SK-N-SH (cell line): Measurements from ENCODE around the gene TOMM22. TPM values are rescaled to one million over a fixed set of nuclear protein-coding genes. Genes with fewer than 3 reads are reported as not detected.

Experiments used
- CTCF ChIA-PET: fragments of 300-600, 350-600 bp; formaldehyde crosslinking; extraction: SDS; loops from one replicate; lab custom pipeline; 2021; lab: Yijun Ruan, JAX
- POLR2A ChIA-PET: fragments of 350-600 bp; sonication (Branson Sonifier 250); formaldehyde crosslinking; extraction: SDS; loops from one replicate; lab custom pipeline; 2020; ENCODE audit warnings: antibody characterized with exemption, inconsistent platforms; lab: Yijun Ruan, JAX
- DNase-seq: peaks from one replicate; pipeline ENCODE4 v3.0.0; 2012
- H2AFZ ChIP-seq: fragments of 200-600 bp; sonication (generic); 2 replicates; pipeline ENCODE4 v1.8.1; 2016; ENCODE audit warnings: antibody characterized with exemption, mild to moderate bottlenecking, low read depth
- H3F3A ChIP-seq: fragments of 200-600 bp; sonication (generic); replicated peaks from 2 replicates; pipeline ENCODE3; 2016; ENCODE audit warnings: antibody characterized with exemption, mild to moderate bottlenecking; ENCODE audit not compliant: insufficient read depth
- H3K27ac ChIP-seq, 2 experiments: fragments of 200-500 bp in 1 of 2; fragments of 200-600 bp in 1 of 2; sonication (Bioruptor generic) in 1 of 2; sonication (generic), shearing (Covaris generic) in 1 of 2; 2 replicates each; pipeline versions ENCODE4 v1.5.1 to v1.6.1; 2014 to 2016; ENCODE audit warnings: low read depth in 2 of 2, inconsistent platforms in 1 of 2, low read length in 1 of 2, mild to moderate bottlenecking in 1 of 2, mixed read lengths in 1 of 2
- H3K27me3 ChIP-seq: fragments of 200-600 bp; sonication (generic), shearing (Covaris generic); 2 replicates; pipeline ENCODE4 v1.6.1; 2016; ENCODE audit warnings: mixed run types; ENCODE audit not compliant: insufficient read depth
- H3K36me3 ChIP-seq, 2 experiments: fragments of 200-500 bp in 1 of 2; fragments of 200-600 bp in 1 of 2; sonication (Bioruptor generic) in 1 of 2; sonication (generic) in 1 of 2; replicated peaks in 1 of 2; 2 replicates each; pipeline versions ENCODE3 to v1.5.1; 2014 to 2016; ENCODE audit warnings: low read length in 1 of 2, mild to moderate bottlenecking in 1 of 2; ENCODE audit not compliant: insufficient read depth in 2 of 2, control insufficient read depth in 1 of 2
- H3K4me1 ChIP-seq, 2 experiments: fragments of 200-500 bp in 1 of 2; fragments of 200-600 bp in 1 of 2; sonication (Bioruptor generic) in 1 of 2; sonication (generic), shearing (Covaris generic) in 1 of 2; 2 replicates each; pipeline versions ENCODE4 v1.5.1 to v1.6.1; 2014 to 2016; ENCODE audit warnings: low read depth in 1 of 2, low read length in 1 of 2, mixed run types in 1 of 2; ENCODE audit not compliant: insufficient read depth in 2 of 2, control insufficient read depth in 1 of 2
- H3K4me2 ChIP-seq: fragments of 200-600 bp; sonication (generic), shearing (Covaris generic); 2 replicates; pipeline ENCODE4 v1.6.1; 2017; ENCODE audit warnings: mixed run types
- H3K4me3 ChIP-seq, 2 experiments: fragments of 200-500 bp in 1 of 2; fragments of 200-600 bp in 1 of 2; sonication (Bioruptor generic) in 1 of 2; sonication (generic), shearing (Covaris generic) in 1 of 2; 2 replicates each; pipeline versions ENCODE4 v1.5.1 to v1.8.1; 2014 to 2016; ENCODE audit warnings: low read depth in 2 of 2, inconsistent platforms in 1 of 2, low read length in 1 of 2, mild to moderate bottlenecking in 1 of 2, mixed read lengths in 1 of 2, moderate library complexity in 1 of 2
- H3K79me2 ChIP-seq: fragments of 200-600 bp; sonication (generic); 2 replicates; pipeline ENCODE4 v1.8.1; 2017; ENCODE audit warnings: mild to moderate bottlenecking; ENCODE audit not compliant: insufficient read depth
- H3K9ac ChIP-seq: fragments of 200-600 bp; sonication (generic); 2 replicates; pipeline ENCODE4 v1.6.1; 2017; ENCODE audit warnings: mixed run types
- H3K9me2 ChIP-seq: fragments of 200-600 bp; sonication (generic); 2 replicates; pipeline ENCODE4 v1.6.1; 2017; ENCODE audit warnings: mixed run types
- H3K9me3 ChIP-seq: fragments of 200-600 bp; sonication (generic); 2 replicates; pipeline ENCODE4 v1.6.1; 2017; ENCODE audit warnings: mixed run types, mild to moderate bottlenecking, moderate library complexity
- H4K20me1 ChIP-seq: fragments of 200-600 bp; sonication (generic); 2 replicates; pipeline ENCODE4 v1.6.1; 2017; ENCODE audit warnings: mild to moderate bottlenecking, mixed run types; ENCODE audit not compliant: insufficient read depth
- CHD2 ChIP-seq: fragments of 150-350 bp; IDR thresholded peaks from 2 replicates; pipeline ENCODE4 v1.6.1; 2018; ENCODE audit warnings: low read length; ENCODE audit not compliant: partially characterized antibody
- CTCF ChIP-seq: fragments of 200-600 bp; sonication (generic); IDR thresholded peaks from 2 replicates; pipeline ENCODE4 v1.6.1; 2017; ENCODE audit warnings: antibody characterized with exemption, mild to moderate bottlenecking, moderate library complexity
- ELF1 ChIP-seq: IDR thresholded peaks from 2 replicates; pipeline ENCODE4 v1.4.0; 2012
- EP300 ChIP-seq, 2 experiments: IDR thresholded peaks; 2 replicates each; pipeline versions ENCODE4 v1.4.0 to v1.6.1; 2012; ENCODE audit warnings: borderline replicate concordance in 1 of 2, low read depth in 1 of 2, low read length in 1 of 2
- EZH2phosphoT487 ChIP-seq: fragments of 200-600 bp; sonication (generic); IDR thresholded peaks from 2 replicates; pipeline ENCODE4 v1.6.1; 2017; ENCODE audit warnings: low read depth, mixed run types, mild to moderate bottlenecking, antibody characterized with exemption, moderate library complexity, borderline replicate concordance
- IRF3 ChIP-seq: fragments of 150-350 bp; IDR thresholded peaks from 2 replicates; pipeline ENCODE4 v1.6.1; 2016; ENCODE audit warnings: mild to moderate bottlenecking, low read depth, low read length
- JUND ChIP-seq: IDR thresholded peaks from 2 replicates; pipeline ENCODE4 v1.4.0; 2012
- MEF2A ChIP-seq: IDR thresholded peaks from 2 replicates; pipeline ENCODE4 v1.4.0; 2012; ENCODE audit warnings: low read depth, borderline replicate concordance
- MXI1 ChIP-seq: IDR thresholded peaks from 2 replicates; pipeline ENCODE4 v1.6.1; 2012; ENCODE audit warnings: mild to moderate bottlenecking, low read depth, low read length, improper control_type of control experiment
- NRF1 ChIP-seq: IDR thresholded peaks from 2 replicates; pipeline ENCODE4 v1.6.1; 2012; ENCODE audit warnings: low read depth, mild to moderate bottlenecking, low read length
- POLR2AphosphoS5 ChIP-seq: IDR thresholded peaks from 2 replicates; pipeline ENCODE4 v1.6.1; 2012; ENCODE audit warnings: low read depth, low read length
- RAD21 ChIP-seq: IDR thresholded peaks from 2 replicates; pipeline ENCODE4 v1.6.1; 2012; ENCODE audit warnings: mild to moderate bottlenecking, low read length
- RCOR1 ChIP-seq: fragments of 150-350 bp; IDR thresholded peaks from 2 replicates; pipeline ENCODE4 v1.6.1; 2017; ENCODE audit warnings: antibody characterized with exemption, low read length
- SMC3 ChIP-seq: IDR thresholded peaks from 2 replicates; pipeline ENCODE4 v1.6.1; 2012; ENCODE audit warnings: low read depth, low read length, improper control_type of control experiment
- TEAD4 ChIP-seq: IDR thresholded peaks from 2 replicates; pipeline ENCODE4 v1.4.0; 2012; ENCODE audit warnings: mild to moderate bottlenecking, borderline replicate concordance; ENCODE audit not compliant: insufficient read depth
- USF1 ChIP-seq: IDR thresholded peaks from 2 replicates; pipeline ENCODE4 v1.4.0; 2012; ENCODE audit warnings: low read depth, borderline replicate concordance
- YY1 ChIP-seq: IDR thresholded peaks from 2 replicates; pipeline ENCODE4 v1.4.0; 2012; ENCODE audit warnings: low read depth, mild to moderate bottlenecking
- ZBTB33 ChIP-seq: IDR thresholded peaks from 2 replicates; pipeline ENCODE4 v1.4.0; 2012; ENCODE audit warnings: low read depth, borderline replicate concordance
- WGBS: methylation state at CpG from one replicate; pipeline ENCODE4 v1.1.6; 2017; ENCODE audit warnings: low lambda C conversion rate; 5-methylcytosine and 5-hydroxymethylcytosine counted together
- polyA plus RNA-seq, 3 experiments: library from polyadenylated mRNA; depleted of rRNA; stranded (reverse); fragments of >200 nt; gene quantifications; 2 replicates each; pipeline ENCODE4 v1.2.3, GENCODE V29; 2012

The TOMM22 gene
- polyA plus RNA-seq, 1 of the 3 experiments (the other 2 are of a cell fraction): 33.1 TPM

GRCh38 chr22:38699143-38699542 is 17.4 kb downstream of the TOMM22 start:
- POLR2A ChIA-PET: interaction anchor here (2.3 kb wide), 1 partner anchor 18 kb away, joined by 8 read pairs; the partner anchor contains the start of gene TOMM22
- no peak for DNase-seq

GRCh38 chr22:38699784-38700183 is 18.0 kb downstream of the TOMM22 start:
- Histone ChIP-seq H3K4me3 (peak overlapping the region; percentile 65 to 70), H3F3A (peaks cover 29% of the 10 kb centered on the region), H3K9me3 (no peaks in the 10 kb centered on the region), H3K9me2 (no peaks in the 10 kb centered on the region), H3K36me3 (no peaks in the 10 kb centered on the region), H3K27me3 (no peaks in the 10 kb centered on the region), H3K4me1 (peaks cover 9 to 20% of the 10 kb centered on the region in 2 experiments; a peak in 2 of 4 replicates), H2AFZ (no peak overlapping the region), H3K27ac (peak overlapping the region in 1 of 2 experiments; percentile 75; a peak in 2 of 4 replicates), H3K79me2 (peaks cover 57% of the 10 kb centered on the region), H3K9ac (peak overlapping the region; percentile 95), H4K20me1 (no peaks in the 10 kb centered on the region), H3K4me2 (peak overlapping the region; percentile 85)
- no peak for DNase-seq
- WGBS: 12% methylated on average over 3 of the region's 6 CpGs
- ChIA-PET POLR2A (interaction anchor here (2.3 kb wide), 1 partner anchor 18 kb away, joined by 8 read pairs; the partner anchor contains the start of gene TOMM22), CTCF (interaction anchor here (0.6 to 3.0 kb wide), 3 partner anchors 18 to 47 kb away, joined by 4 to 13 read pairs (median 4); partner anchors contain the start of gene TOMM22)
- TF ChIP-seq TEAD4 (no peak), USF1 (no peak), CTCF (no peak), RAD21 (no peak), MEF2A (no peak), IRF3 (no peak), JUND (no peak), YY1 (no peak), POLR2AphosphoS5 (no peak), EP300 (IDR thresholded peaks at IDR 0.05; ENCODE audit: borderline replicate concordance in 1 of 2, low read depth in 1 of 2, low read length in 1 of 2) (no peak)

More at GRCh38 chr22:38699143-38699542, 17.4 kb downstream of the TOMM22 start:
- H3K27me3 ChIP-seq: no peaks in the 10 kb centered on the region
- peak overlapping the region in 1 of 2 experiments; percentile 75; a peak in 1 of 4 replicates for H3K27ac ChIP-seq
- H3K4me3 ChIP-seq: peak overlapping the region; percentile 65 to 70
- TF ChIP-seq NRF1 (no peak), SMC3 (no peak), IRF3 (no peak), ZBTB33 (no peak), CHD2 (no peak), ELF1 (no peak), MXI1 (no peak), EZH2phosphoT487 (no peak), RCOR1 (no peak)
- H3K4me2 ChIP-seq: peak overlapping the region; percentile 85
- no peaks in the 10 kb centered on the region for H3K9me3 ChIP-seq
- H4K20me1 ChIP-seq: no peaks in the 10 kb centered on the region
- H3K4me1 ChIP-seq: peaks cover 7 to 20% of the 10 kb centered on the region in 2 experiments; a peak in 2 of 4 replicates
- peak overlapping the region; percentile 95; the same call in 1 of the 2 replicates for H3K9ac ChIP-seq
- 67% methylated on average over 1 of the region's 5 CpGs for WGBS
- H3K79me2 ChIP-seq: peaks cover 63% of the 10 kb centered on the region
- H3K36me3 ChIP-seq: no peaks in the 10 kb centered on the region
- H3F3A ChIP-seq: peaks cover 29% of the 10 kb centered on the region
- no peaks in the 10 kb centered on the region for H3K9me2 ChIP-seq
- CTCF ChIA-PET: interaction anchor here (0.6 to 3.0 kb wide), 3 partner anchors 17 to 48 kb away, joined by 4 to 13 read pairs (median 4); partner anchors contain the start of gene TOMM22
- H2AFZ ChIP-seq: no peak overlapping the region
